GM19351 (cell line): ENCODE results near the gene FBRS.

Experiments used
- ATAC-seq: cut with Tn5 transposase; IDR thresholded peaks from one replicate; pipeline ENCODE4 v1.9.1; 2021; ENCODE audit warnings: mild to moderate bottlenecking, moderate library complexity; ENCODE audit not compliant: unreplicated experiment

The FBRS gene

GRCh38 chr16:30641378-30641982 lies 16.8 kb upstream of the FBRS start:
- ATAC-seq: no peak

GRCh38 chr16:30644334-30644830 lies 13.8 kb upstream of the FBRS start:
- ATAC-seq: no peak

GRCh38 chr16:30645727-30646126 lies 12.5 kb upstream of the FBRS start:
- ATAC-seq: no peak

- no peak for ATAC-seq
Measured at GRCh38 chr16:30647274-30647571, 11.0 kb upstream of the FBRS start.

GRCh38 chr16:30649725-30650368 lies 8.4 kb upstream of the FBRS start:
- ATAC-seq: no peak

GRCh38 chr16:30650369-30651123 lies 7.7 kb upstream of the FBRS start, which contains the start of gene PRR14:
TSS of gene PRR14 (plus strand) at chr16:30650960. CDS start at chr16:30651646, 686 bp downstream.
- peak; percentile 73 for ATAC-seq

GRCh38 chr16:30651124-30652004 lies 6.9 kb upstream of the FBRS start:
- peak; percentile 50 for ATAC-seq

- ATAC-seq: no peak
Measured at GRCh38 chr16:30652005-30652296, 6.3 kb upstream of the FBRS start.

- no peak for ATAC-seq
Measured at GRCh38 chr16:30652718-30653117, 5.5 kb upstream of the FBRS start.

GRCh38 chr16:30654856-30655255 lies 3.4 kb upstream of the FBRS start:
- ATAC-seq: no peak

- no peak for ATAC-seq
Measured at GRCh38 chr16:30655815-30656347, 2.4 kb upstream of the FBRS start.

GRCh38 chr16:30656388-30656787 lies 1.8 kb upstream of the FBRS start:
- no peak for ATAC-seq

- no peak for ATAC-seq
Measured at GRCh38 chr16:30656974-30657865, 1.0 kb upstream of the FBRS start.

- peak; percentile 28 for ATAC-seq
Measured at GRCh38 chr16:30658731-30659506, 688 bp downstream of the FBRS start.

- ATAC-seq: no peak
Measured at GRCh38 chr16:30659507-30660423, 1.5 kb downstream of the FBRS start.

GRCh38 chr16:30660424-30661261 lies 2.4 kb downstream of the FBRS start:
- ATAC-seq: no peak

GRCh38 chr16:30662449-30662848 lies 4.2 kb downstream of the FBRS start:
- ATAC-seq: no peak
